ENCODE data around the gene ACP7. TPM values are rescaled to one million over a fixed set of nuclear protein-coding genes. Genes with fewer than 3 reads are reported as not detected.

ACP7 gene
- total RNA-seq, 1 experiment from 2014 or later: 0.15 TPM

- Histone ChIP-seq H3K14ac (ENCODE audit: insufficient read depth, low read length) (no peak overlapping the region; the same call in 1 of the 2 replicates), H3K9ac (ENCODE audit: extremely low read depth, insufficient read length, low read length) (no peak overlapping the region), H3K4me2 (ENCODE audit: insufficient read depth, insufficient read length, low read length) (no peak overlapping the region), H3K27ac (ENCODE audit: insufficient read length, low read depth, low read length) (no peak overlapping the region), H3K56ac (ENCODE audit: insufficient read length, low read depth, low read length) (no peak overlapping the region), H4K5ac (ENCODE audit: insufficient read length, low read depth, low read length) (no peak overlapping the region), H4K20me1 (ENCODE audit: control insufficient read depth, insufficient read depth, insufficient read length) (no peaks in the 10 kb centered on the region), H2AFZ (ENCODE audit: low read length) (no peak overlapping the region), H2AK5ac (ENCODE audit: insufficient read length, low read length) (no peak overlapping the region), H3T11ph (ENCODE audit: low read length) (no peak overlapping the region), H3K79me1 (ENCODE audit: insufficient read depth, low read depth, low read length, poor library complexity, severe bottlenecking) (no peaks in the 10 kb centered on the region), H3K4ac (ENCODE audit: low read depth, low read length) (no peak overlapping the region), H3K9me3 (ENCODE audit: control insufficient read depth, low read depth, low read length) (no peaks in the 10 kb centered on the region), H3K23ac (ENCODE audit: insufficient read length, low read depth, low read length) (no peak overlapping the region), H2BK20ac (ENCODE audit: low read depth, low read length, poor library complexity, severe bottlenecking) (no peak overlapping the region), H2BK12ac (ENCODE audit: insufficient read length, low read depth, low read length) (no peak overlapping the region), H3K27me3 (ENCODE audit: insufficient read depth, low read length) (no peaks in the 10 kb centered on the region), H2BK15ac (ENCODE audit: low read depth, low read length) (no peak overlapping the region), H3K23me2 (ENCODE audit: insufficient read length, low read depth, low read length, poor library complexity, severe bottlenecking) (no peaks in the 10 kb centered on the region), H3K18ac (ENCODE audit: insufficient read length, low read depth, low read length) (no peak overlapping the region), H4K91ac (ENCODE audit: insufficient read length, low read depth, low read length) (no peak overlapping the region), H4K8ac (replicated peaks; ENCODE audit: insufficient read length, low read depth, low read length) (no peak overlapping the region), H2BK5ac (ENCODE audit: insufficient read length, low read length) (no peak overlapping the region), H2BK120ac (ENCODE audit: low read depth, low read length, poor library complexity, severe bottlenecking) (no peak overlapping the region), H3K4me1 (ENCODE audit: insufficient read depth, low read length) (no peaks in the 10 kb centered on the region; the same call in 1 of the 2 replicates), H3K79me2 (ENCODE audit: insufficient read depth, low read length) (no peaks in the 10 kb centered on the region)
- peaks cover 3% of the 10 kb centered on the region in 2 experiments; a peak in 4 of 5 replicates for H3K9me3 Mint-ChIP-seq
- H3K27me3 Mint-ChIP-seq (ENCODE audit: low read depth): peaks cover 16% of the 10 kb centered on the region
- H3K4me1 Mint-ChIP-seq: peaks cover 4 to 9% of the 10 kb centered on the region in 2 experiments
- no peak; the same call in 2 of the 3 replicates for TF ChIP-seq CTCF (conservative IDR thresholded peaks at IDR 0.05)
- peak overlapping the region in 1 of 3 experiments; percentile 40; a peak in 1 of 7 replicates for H3K27ac Mint-ChIP-seq
- H3K4me3 Mint-ChIP-seq: peak overlapping the region in 1 of 2 experiments; percentile 34; a peak in 1 of 5 replicates
- H3K36me3 Mint-ChIP-seq (ENCODE audit: insufficient read depth in 1 of 3, low read depth in 3 of 3): 0 out of 7 replicates have a peak, but pooled peaks cover 0 to 3% (median 0%) of the 10 kb centered on the region in 3 experiments
- peak; percentile 83 for DNase-seq
- no CpG with 5 or more reads among the region's 9 CpGs for WGBS (ENCODE audit: extremely low coverage, insufficient read length, low lambda C conversion rate)
These were observed 46.1 kb upstream of the ACP7 start for GRCh38 chr19:39038098-39038497.

All from H9 (cell line).